GM18505 (cell line): Measurements from ENCODE around the gene PTBP1.
A peak's percentile ranks its signal among the peaks of the same experiment; 100 is the strongest.

Experiments used
- ATAC-seq: cut with Tn5 transposase; IDR thresholded peaks from one replicate; pipeline ENCODE4 v1.9.1; 2021; ENCODE audit not compliant: unreplicated experiment
- POLR2A ChIP-seq: IDR thresholded peaks from 4 replicates; pipeline ENCODE4 v1.6.1; 2011; ENCODE audit warnings: borderline replicate concordance; ENCODE audit not compliant: insufficient read depth, insufficient read length; ENCODE audit errors: extremely low read depth

Gene PTBP1

GRCh38 chr19:795073-795611, 2.1 kb upstream of the PTBP1 start:
- ATAC-seq = no peak
- no peak for TF ChIP-seq POLR2A

- no peak for TF ChIP-seq POLR2A
- ATAC-seq = no peak
Measured at GRCh38 chr19:795691-796581, 1.3 kb upstream of the PTBP1 start.

GRCh38 chr19:797528-798414, 519 bp downstream of the PTBP1 start:
- peak; percentile 43 for ATAC-seq

GRCh38 chr19:798415-799075, 1.3 kb downstream of the PTBP1 start:
- no peak for ATAC-seq

More at GRCh38 chr19:797528-798414, 519 bp downstream of the PTBP1 start:
- no peak for TF ChIP-seq POLR2A

GRCh38 chr19:799076-799881, 2.0 kb downstream of the PTBP1 start:
- TF ChIP-seq POLR2A = no peak
- ATAC-seq = no peak

More at GRCh38 chr19:798415-799075, 1.3 kb downstream of the PTBP1 start:
- TF ChIP-seq POLR2A = no peak

GRCh38 chr19:800360-801029, 3.2 kb downstream of the PTBP1 start:
- TF ChIP-seq POLR2A = peak; percentile 35
- no peak for ATAC-seq

- no peak for TF ChIP-seq POLR2A
- ATAC-seq = no peak
Measured at GRCh38 chr19:801030-801860, 4.0 kb downstream of the PTBP1 start.

GRCh38 chr19:801861-802497, 4.7 kb downstream of the PTBP1 start:
- ATAC-seq = no peak
- no peak for TF ChIP-seq POLR2A

- no peak for ATAC-seq
- TF ChIP-seq POLR2A = no peak
Measured at GRCh38 chr19:802498-803098, 5.3 kb downstream of the PTBP1 start.

- no peak for TF ChIP-seq POLR2A
- ATAC-seq = no peak
Measured at GRCh38 chr19:803099-803561, 5.9 kb downstream of the PTBP1 start.
